T follicular helper cell (primary cell): ENCODE results near the gene NFIX.

ENCODE experiments used
- DNase-seq: peaks from one replicate; pipeline ENCODE4 v3.0.0-alpha.2; 2020; ENCODE audit warnings: low read depth

Gene NFIX

GRCh38 chr19:13092606-13093235 lies 97.4 kb downstream of the NFIX start:
- DNase-seq: no peak

- DNase-seq: peak; percentile 70
Observed at GRCh38 chr19:13093407-13094105, 98.3 kb downstream of the NFIX start.

- no peak for DNase-seq
Observed at GRCh38 chr19:13094106-13094504, 98.8 kb downstream of the NFIX start.

GRCh38 chr19:13094771-13095392 lies 99.6 kb downstream of the NFIX start:
- DNase-seq: no peak

GRCh38 chr19:13095393-13095784 lies 100.1 kb downstream of the NFIX start:
- no peak for DNase-seq

- DNase-seq: no peak
Observed at GRCh38 chr19:13095934-13096927, 101.0 kb downstream of the NFIX start.

- no peak for DNase-seq
Observed at GRCh38 chr19:13097033-13097462, 101.8 kb downstream of the NFIX start.

GRCh38 chr19:13097463-13098258 lies 102.4 kb downstream of the NFIX start:
- no peak for DNase-seq

- DNase-seq: no peak
Observed at GRCh38 chr19:13098277-13099072, 103.2 kb downstream of the NFIX start.

GRCh38 chr19:13099073-13099999 lies 104.1 kb downstream of the NFIX start:
- peak; percentile 74 for DNase-seq

GRCh38 chr19:13100031-13100588 lies 104.8 kb downstream of the NFIX start:
- DNase-seq: no peak

- DNase-seq: no peak
Observed at GRCh38 chr19:13100841-13101589, 105.7 kb downstream of the NFIX start.

GRCh38 chr19:13101590-13102415 lies 106.5 kb downstream of the NFIX start:
- no peak for DNase-seq

GRCh38 chr19:13102416-13102665 lies 107.1 kb downstream of the NFIX start:
- DNase-seq: no peak

- DNase-seq: no peak
Observed at GRCh38 chr19:13102666-13103580, 107.6 kb downstream of the NFIX start, which contains the start of gene LYL1. LYL1 (minus strand) TSS chr19:13102858; CDS start chr19:13101171, 1,687 bp downstream.
